Measurements from ENCODE around the gene CARD18.
"Not testable (repeated sequence)": the region's sequence is repeated elsewhere in the genome, so short reads cannot be mapped to it uniquely, and the experiment has no call there.

CARD18 gene

DNA sequence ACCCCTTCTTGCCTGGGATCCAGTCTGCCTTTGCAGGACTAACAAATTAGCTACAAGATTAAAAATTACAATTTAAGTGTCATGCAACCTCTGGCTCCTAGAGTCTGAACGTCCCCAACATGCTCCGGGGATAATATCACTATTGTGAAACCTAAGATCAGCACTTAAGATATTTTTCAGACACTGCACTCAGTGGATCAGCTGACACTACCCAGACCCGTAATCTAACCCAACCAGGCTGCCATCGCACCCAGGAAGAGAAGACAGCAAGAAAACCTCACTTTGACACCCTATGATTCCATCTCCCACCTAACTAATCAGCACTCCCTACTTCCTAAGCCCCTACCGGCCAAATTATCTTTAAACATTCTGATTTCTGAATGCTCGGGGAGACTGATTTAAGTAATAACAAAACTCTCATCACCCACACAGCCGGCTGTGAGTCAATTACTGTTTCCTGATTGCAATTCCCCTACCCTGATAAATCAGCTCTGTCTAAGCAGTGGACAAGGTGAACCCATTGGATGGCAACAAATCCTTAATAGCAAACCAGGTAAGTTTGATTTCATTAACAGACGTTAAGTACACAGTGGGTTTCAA lies 32.2 kb downstream of the CARD18 start:
- not testable (repeated sequence) for H3K9ac ChIP-seq (ENCODE audit: low read length in 2 of 2); H3K27ac ChIP-seq (ENCODE audit: low read length)

DNA sequence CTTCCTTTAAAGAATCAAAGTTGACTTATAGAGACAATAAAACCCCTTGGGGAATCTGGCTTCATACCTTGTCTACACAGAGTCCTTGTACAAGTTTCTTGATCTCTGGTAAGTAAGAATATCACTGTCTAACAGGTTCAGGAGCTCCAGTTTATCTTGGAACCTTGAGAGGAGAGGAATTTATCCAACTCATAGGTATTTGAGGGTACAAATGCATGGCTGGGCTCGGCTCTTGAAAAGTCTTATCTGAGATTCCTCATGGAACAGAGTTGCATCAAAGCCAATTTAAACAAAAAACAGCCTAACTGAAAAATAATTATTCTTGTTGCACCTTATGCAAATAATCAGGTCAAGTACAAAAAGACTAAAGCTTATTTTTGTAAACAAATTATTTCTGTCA lies 33.4 kb downstream of the CARD18 start:
- Histone ChIP-seq H3K4me1 (ENCODE audit: control insufficient read depth, insufficient read depth, low read length) (no peaks in the 10 kb centered on the region), H3K9ac (ENCODE audit: low read length in 2 of 2) (no peak overlapping the region), H3K36me3 (ENCODE audit: control insufficient read depth in 2 of 2, insufficient read depth in 2 of 2, low read length in 2 of 2) (no peaks in the 10 kb centered on the region), H3K27ac (ENCODE audit: low read length) (no peak overlapping the region), H3K9me3 (ENCODE audit: control insufficient read depth in 2 of 2, low read length in 2 of 2) (no peaks in the 10 kb centered on the region), H3K27me3 (ENCODE audit: control insufficient read depth in 1 of 2, insufficient read depth in 2 of 2, low read length in 2 of 2) (no peaks in the 10 kb centered on the region), H3K4me3 (ENCODE audit: low read length in 2 of 2) (no peak overlapping the region)

More for the DNA sequence above, 32.2 kb downstream of the CARD18 start:
- not testable (repeated sequence) for H3K9me3 ChIP-seq (ENCODE audit: control insufficient read depth in 2 of 2, low read length in 2 of 2); H3K4me3 ChIP-seq (ENCODE audit: low read length in 2 of 2); H3K27me3 ChIP-seq (ENCODE audit: control insufficient read depth in 1 of 2, insufficient read depth in 2 of 2, low read length in 2 of 2); H3K36me3 ChIP-seq (ENCODE audit: control insufficient read depth in 2 of 2, insufficient read depth in 2 of 2, low read length in 2 of 2); H3K4me1 ChIP-seq (ENCODE audit: control insufficient read depth, insufficient read depth, low read length)

DNA sequence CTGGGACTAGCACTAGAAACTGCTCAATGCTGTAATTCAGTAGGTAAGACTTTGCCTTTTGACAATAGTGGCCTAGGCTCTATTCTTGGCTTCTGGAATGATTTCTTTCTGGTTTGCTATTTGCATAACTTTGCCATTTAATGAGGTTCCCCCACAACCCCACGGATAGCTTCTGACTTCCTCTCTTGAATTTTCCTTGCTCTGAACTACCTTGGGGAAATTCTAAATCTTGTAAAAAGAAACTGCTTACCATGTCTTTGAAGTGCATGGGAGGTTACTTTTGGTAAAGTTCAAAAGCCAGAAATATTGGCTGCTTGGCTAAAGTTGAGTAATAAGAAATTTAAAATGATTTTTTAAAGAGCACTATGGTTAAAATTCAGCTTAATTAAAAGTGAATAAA lies 35.3 kb downstream of the CARD18 start:
- Histone ChIP-seq H3K36me3 (ENCODE audit: control insufficient read depth in 2 of 2, insufficient read depth in 2 of 2, low read length in 2 of 2) (no peaks in the 10 kb centered on the region), H3K9me3 (ENCODE audit: control insufficient read depth in 2 of 2, low read length in 2 of 2) (no peaks in the 10 kb centered on the region), H3K9ac (ENCODE audit: low read length in 2 of 2) (no peak overlapping the region), H3K4me3 (ENCODE audit: low read length in 2 of 2) (no peak overlapping the region), H3K4me1 (ENCODE audit: control insufficient read depth, insufficient read depth, low read length) (no peaks in the 10 kb centered on the region), H3K27ac (ENCODE audit: low read length) (no peak overlapping the region), H3K27me3 (ENCODE audit: control insufficient read depth in 1 of 2, insufficient read depth in 2 of 2, low read length in 2 of 2) (no peaks in the 10 kb centered on the region)

DNA sequence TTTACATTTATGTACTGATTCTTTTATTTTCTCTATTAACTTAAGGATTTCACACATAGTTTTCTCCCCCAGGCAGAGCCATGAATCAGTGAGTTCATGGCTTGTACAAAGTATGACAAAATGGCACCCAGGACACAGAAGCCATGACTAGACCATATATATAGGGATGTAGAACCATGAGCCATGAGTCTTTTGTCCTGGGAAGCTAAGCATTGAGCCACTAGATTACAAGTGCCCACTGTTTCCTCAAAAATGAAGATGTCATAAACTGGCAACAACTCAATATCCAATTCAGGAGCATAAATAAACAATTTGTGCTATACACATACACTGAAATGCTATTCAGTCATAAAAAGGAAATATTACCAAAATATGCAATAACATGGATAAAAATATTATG lies 36.2 kb downstream of the CARD18 start:
- Histone ChIP-seq H3K4me1 (ENCODE audit: control insufficient read depth, insufficient read depth, low read length) (no peaks in the 10 kb centered on the region), H3K27me3 (ENCODE audit: control insufficient read depth in 1 of 2, insufficient read depth in 2 of 2, low read length in 2 of 2) (no peaks in the 10 kb centered on the region), H3K4me3 (ENCODE audit: low read length in 2 of 2) (no peak overlapping the region), H3K9ac (ENCODE audit: low read length in 2 of 2) (no peak overlapping the region), H3K27ac (ENCODE audit: low read length) (no peak overlapping the region), H3K9me3 (ENCODE audit: control insufficient read depth in 2 of 2, low read length in 2 of 2) (no peaks in the 10 kb centered on the region), H3K36me3 (ENCODE audit: control insufficient read depth in 2 of 2, insufficient read depth in 2 of 2, low read length in 2 of 2) (no peaks in the 10 kb centered on the region)

DNA sequence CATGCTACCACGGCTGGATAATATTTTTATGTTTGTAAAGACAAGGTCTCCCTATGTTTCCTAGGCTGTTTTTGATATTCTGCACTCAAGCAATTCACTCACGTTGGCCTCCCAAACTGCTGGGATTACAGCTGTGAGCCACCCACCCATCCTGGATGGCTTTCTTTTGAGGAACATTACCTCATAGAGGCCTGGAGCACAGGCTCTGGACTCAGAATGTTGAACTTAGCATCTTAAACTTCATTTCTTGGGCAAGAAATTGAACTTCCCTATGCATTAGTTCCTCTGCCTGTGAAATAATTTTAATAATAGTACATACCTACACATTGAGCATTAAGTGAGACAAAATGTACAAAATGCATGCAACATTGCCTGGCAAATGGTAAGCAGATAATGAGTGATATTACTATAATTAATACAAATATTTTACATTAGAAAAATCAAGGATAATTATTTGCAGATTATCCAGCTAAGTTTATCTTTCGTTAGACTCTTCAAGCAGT lies 37.4 kb downstream of the CARD18 start:
- not testable (repeated sequence) for H3K9ac ChIP-seq (ENCODE audit: low read length in 2 of 2); H3K27me3 ChIP-seq (ENCODE audit: control insufficient read depth in 1 of 2, insufficient read depth in 2 of 2, low read length in 2 of 2); H3K9me3 ChIP-seq (ENCODE audit: control insufficient read depth in 2 of 2, low read length in 2 of 2); H3K4me1 ChIP-seq (ENCODE audit: control insufficient read depth, insufficient read depth, low read length); H3K27ac ChIP-seq (ENCODE audit: low read length); H3K36me3 ChIP-seq (ENCODE audit: control insufficient read depth in 2 of 2, insufficient read depth in 2 of 2, low read length in 2 of 2); H3K4me3 ChIP-seq (ENCODE audit: low read length in 2 of 2)

DNA sequence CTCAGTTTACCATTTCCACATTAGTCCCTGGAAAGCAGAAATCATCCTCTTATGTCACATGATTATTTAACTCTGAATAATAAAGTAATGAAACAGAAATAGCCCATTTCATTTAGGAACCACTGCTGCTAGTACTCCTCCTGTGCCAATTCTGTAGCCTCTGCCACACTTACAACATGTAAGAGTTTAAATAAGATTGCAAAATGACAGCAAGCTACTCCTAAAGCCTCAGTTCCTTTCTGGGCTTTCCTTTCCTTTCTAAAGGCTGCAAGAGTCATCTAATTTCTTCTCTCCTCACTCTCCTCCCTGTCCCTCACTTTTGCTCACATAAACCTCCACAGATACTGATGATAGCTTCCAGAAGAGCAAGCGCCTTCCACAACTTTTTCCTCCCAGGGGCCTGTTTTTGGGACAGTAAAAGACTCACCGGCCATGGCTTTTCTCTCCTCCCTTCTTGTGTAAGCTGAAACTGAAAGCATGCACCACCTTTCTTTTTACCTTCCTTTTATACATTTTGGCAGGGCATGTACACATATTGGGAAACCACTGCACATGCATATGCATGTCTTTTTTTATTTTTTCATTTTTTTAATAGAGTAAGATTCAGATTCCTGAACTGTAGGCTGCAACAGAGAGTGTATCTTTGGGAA lies 38.5 kb downstream of the CARD18 start:
- Histone ChIP-seq H3K36me3 (ENCODE audit: control insufficient read depth in 2 of 2, insufficient read depth in 2 of 2, low read length in 2 of 2) (no peaks in the 10 kb centered on the region), H3K9ac (ENCODE audit: low read length in 2 of 2) (no peak overlapping the region), H3K4me3 (ENCODE audit: low read length in 2 of 2) (no peak overlapping the region), H3K27ac (ENCODE audit: low read length) (no peak overlapping the region), H3K9me3 (ENCODE audit: control insufficient read depth in 2 of 2, low read length in 2 of 2) (no peaks in the 10 kb centered on the region), H3K27me3 (ENCODE audit: control insufficient read depth in 1 of 2, insufficient read depth in 2 of 2, low read length in 2 of 2) (no peaks in the 10 kb centered on the region), H3K4me1 (ENCODE audit: control insufficient read depth, insufficient read depth, low read length) (no peaks in the 10 kb centered on the region)

DNA sequence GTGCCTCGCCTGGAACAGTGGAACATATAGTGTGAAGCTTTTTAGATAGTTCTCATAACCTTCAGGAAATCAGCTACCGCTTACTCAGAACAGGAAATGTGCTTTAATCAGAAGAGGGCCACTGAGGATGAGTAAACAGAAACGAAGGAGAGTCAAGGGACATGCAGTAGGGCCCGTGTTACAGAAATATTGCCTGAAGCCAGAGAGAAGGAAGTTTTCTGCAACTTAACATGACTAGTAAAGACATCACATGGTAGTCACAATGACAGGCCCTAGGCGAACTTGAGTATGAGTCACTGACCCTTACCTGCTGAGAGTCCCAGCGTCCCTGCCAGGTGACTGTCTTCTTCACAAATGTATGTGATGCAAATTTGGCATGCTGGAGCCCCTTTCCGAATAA lies 39.4 kb downstream of the CARD18 start:
- H3K9ac ChIP-seq (ENCODE audit: low read length in 2 of 2) = no peak overlapping the region
- H3K4me1 ChIP-seq (ENCODE audit: control insufficient read depth, insufficient read depth, low read length) = no peaks in the 10 kb centered on the region
- no peak overlapping the region for H3K4me3 ChIP-seq (ENCODE audit: low read length in 2 of 2)
- H3K9me3 ChIP-seq (ENCODE audit: control insufficient read depth in 2 of 2, low read length in 2 of 2) = no peaks in the 10 kb centered on the region
- H3K36me3 ChIP-seq (ENCODE audit: control insufficient read depth in 2 of 2, insufficient read depth in 2 of 2, low read length in 2 of 2) = no peaks in the 10 kb centered on the region
- no peak overlapping the region for H3K27ac ChIP-seq (ENCODE audit: low read length)
- no peaks in the 10 kb centered on the region for H3K27me3 ChIP-seq (ENCODE audit: control insufficient read depth in 1 of 2, insufficient read depth in 2 of 2, low read length in 2 of 2)

DNA sequence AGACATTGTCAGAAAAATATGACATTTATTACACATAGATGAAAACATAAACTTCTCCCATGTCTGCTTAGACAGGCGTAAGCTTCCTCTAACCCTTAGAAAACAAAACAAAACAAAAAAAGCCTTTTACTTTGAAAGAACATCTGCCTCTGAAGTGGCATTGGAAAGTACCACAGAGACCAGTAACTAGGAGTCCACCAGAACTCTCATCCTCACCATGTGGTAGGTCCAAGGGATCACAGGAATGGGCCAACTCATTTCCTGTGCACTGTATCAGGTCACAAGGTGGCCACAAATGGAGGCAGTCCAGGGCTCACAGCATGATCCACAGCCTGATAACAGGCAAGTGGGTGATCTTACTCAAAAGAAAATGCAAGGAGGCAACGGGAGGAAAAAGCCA lies 40.0 kb downstream of the CARD18 start:
- not testable (repeated sequence) for H3K4me3 ChIP-seq (ENCODE audit: low read length in 2 of 2); H3K27ac ChIP-seq (ENCODE audit: low read length); H3K36me3 ChIP-seq (ENCODE audit: control insufficient read depth in 2 of 2, insufficient read depth in 2 of 2, low read length in 2 of 2); H3K27me3 ChIP-seq (ENCODE audit: control insufficient read depth in 1 of 2, insufficient read depth in 2 of 2, low read length in 2 of 2); H3K9me3 ChIP-seq (ENCODE audit: control insufficient read depth in 2 of 2, low read length in 2 of 2); H3K4me1 ChIP-seq (ENCODE audit: control insufficient read depth, insufficient read depth, low read length); H3K9ac ChIP-seq (ENCODE audit: low read length in 2 of 2)

DNA sequence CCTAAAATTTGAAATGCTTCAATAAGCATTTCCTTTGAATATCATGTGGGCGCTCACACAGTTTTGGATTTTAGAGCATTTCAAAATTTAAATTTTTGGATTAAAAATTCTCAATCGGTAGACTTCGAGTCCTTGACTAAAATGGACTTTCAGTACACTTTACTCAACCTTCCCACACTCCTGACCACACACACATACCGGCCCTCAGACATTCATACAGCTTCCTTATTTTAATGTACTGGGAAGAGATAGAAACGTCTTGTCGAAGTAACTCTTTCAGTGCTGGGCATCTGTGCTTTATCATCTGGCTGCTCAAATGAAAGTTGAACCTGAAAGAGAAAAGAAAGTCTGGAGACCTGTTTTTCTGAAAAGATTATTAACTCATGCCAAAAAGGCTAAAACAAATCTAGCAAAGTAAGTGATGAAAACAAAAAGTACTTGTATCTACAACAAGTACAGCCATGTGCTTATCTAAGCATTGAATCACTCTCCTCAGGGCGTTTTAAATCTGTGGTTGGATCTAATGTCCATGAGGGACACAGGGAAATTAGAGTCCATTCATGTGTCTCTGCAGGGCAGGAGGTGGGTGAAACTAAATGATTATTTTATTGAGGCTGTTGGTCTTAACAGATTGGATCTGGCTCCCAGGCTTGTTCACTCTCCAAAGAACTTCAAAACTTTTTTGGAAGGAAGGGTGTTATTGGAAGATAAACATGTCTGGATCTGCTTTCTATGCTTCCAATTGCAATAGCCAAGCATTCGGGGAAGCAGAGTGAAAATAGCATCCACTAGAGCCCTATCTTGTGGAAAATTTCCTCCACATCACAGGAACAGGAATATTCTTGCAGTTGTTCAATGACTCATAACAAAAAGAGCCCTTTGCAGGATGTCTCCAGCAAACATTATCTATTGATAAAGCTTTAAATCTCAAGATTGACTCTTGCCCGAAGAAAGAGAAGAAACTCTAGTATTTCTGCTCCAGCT lies 47.0 kb downstream of the CARD18 start:
- Histone ChIP-seq H3K27me3 (ENCODE audit: control insufficient read depth in 1 of 2, insufficient read depth in 2 of 2, low read length in 2 of 2) (no peaks in the 10 kb centered on the region), H3K4me3 (ENCODE audit: low read length in 2 of 2) (no peak overlapping the region), H3K27ac (ENCODE audit: low read length) (no peak overlapping the region), H3K9ac (ENCODE audit: low read length in 2 of 2) (no peak overlapping the region), H3K4me1 (ENCODE audit: control insufficient read depth, insufficient read depth, low read length) (no peaks in the 10 kb centered on the region), H3K36me3 (ENCODE audit: control insufficient read depth in 2 of 2, insufficient read depth in 2 of 2, low read length in 2 of 2) (no peaks in the 10 kb centered on the region), H3K9me3 (ENCODE audit: control insufficient read depth in 2 of 2, low read length in 2 of 2) (no peaks in the 10 kb centered on the region)
